HepG2 (cell line): ENCODE data around the gene SCYGR8. TPM values are rescaled to one million over a fixed set of nuclear protein-coding genes. Genes with fewer than 3 reads are reported as not detected.

Source experiments
- CCAR2 ChIP-seq: fragments of 200-400 bp; formaldehyde crosslinking; optimal IDR thresholded peaks from 2 replicates; pipeline ENCODE3; 2018; ENCODE audit warnings: low read depth, mild to moderate bottlenecking, low read length, moderate library complexity
- EP300 ChIP-seq, 3 experiments: sonication (generic) in 1 of 3; formaldehyde crosslinking in 1 of 3; IDR thresholded peaks; 2 replicates each; pipeline versions ENCODE4 v1.5.1 to v1.6.1; 2011 to 2020; ENCODE audit warnings: low read depth in 2 of 3, low read length in 2 of 3, borderline replicate concordance in 1 of 3, improper control_type of control experiment in 1 of 3, mild to moderate bottlenecking in 1 of 3, missing genetic modification reagents in 1 of 3, moderate library complexity in 1 of 3
- FOXA1 ChIP-seq, 2 experiments: fragments of 450-650 bp in 1 of 2; sonication (generic) in 1 of 2; formaldehyde crosslinking in 1 of 2; IDR thresholded peaks; 2 replicates each; pipeline versions ENCODE4 v1.4.0 to v1.6.1; 2016 to 2020; ENCODE audit warnings: missing genetic modification reagents in 1 of 2
- FOXA3 ChIP-seq: IDR thresholded peaks from 2 replicates; pipeline ENCODE4 v1.6.1; 2016; ENCODE audit warnings: missing genetic modification reagents, missing compliant biosample characterization
- HMG20B ChIP-seq: conservative IDR thresholded peaks from 2 replicates; pipeline ENCODE4 v1.6.1; 2016; ENCODE audit warnings: missing genetic modification reagents, missing compliant biosample characterization
- IRX3 ChIP-seq: sonication (generic); formaldehyde crosslinking; IDR thresholded peaks from 2 replicates; pipeline ENCODE4 v1.8.1; 2023; ENCODE audit warnings: mild to moderate bottlenecking, low read depth, missing genetic modification reagents, borderline replicate concordance
- MATR3 ChIP-seq: sonication (generic); formaldehyde crosslinking; IDR thresholded peaks from 2 replicates; pipeline ENCODE4 v1.4.0; 2020; ENCODE audit warnings: missing genetic modification reagents
- MZF1 ChIP-seq: sonication (generic); formaldehyde crosslinking; IDR thresholded peaks from 2 replicates; pipeline ENCODE4 v1.8.1; 2023; ENCODE audit warnings: mild to moderate bottlenecking, missing genetic modification reagents, borderline replicate concordance
- NFIC ChIP-seq: IDR thresholded peaks from 2 replicates; pipeline ENCODE4 v1.6.1; 2012; ENCODE audit warnings: mild to moderate bottlenecking, low read length, inconsistent platforms
- RCOR2 ChIP-seq: IDR thresholded peaks from 2 replicates; pipeline ENCODE4 v1.6.1; 2016; ENCODE audit warnings: missing biosample characterization, missing genetic modification reagents
- SAP130 ChIP-seq: IDR thresholded peaks from 2 replicates; pipeline ENCODE4 v1.6.1; 2016; ENCODE audit warnings: low read depth
- TAF1 ChIP-seq: sonication (generic); formaldehyde crosslinking; IDR thresholded peaks from 2 replicates; pipeline ENCODE4 v1.4.0; 2020; ENCODE audit warnings: missing genetic modification reagents
- TCF7 ChIP-seq: sonication (generic); IDR thresholded peaks from 2 replicates; pipeline ENCODE4 v1.6.1; 2016; ENCODE audit warnings: antibody characterized with exemption, low read depth
- ZEB1 ChIP-seq: IDR thresholded peaks from 2 replicates; pipeline ENCODE4 v1.6.1; 2012; ENCODE audit warnings: mild to moderate bottlenecking, low read depth, inconsistent platforms; ENCODE audit not compliant: insufficient replicate concordance
- ZKSCAN1 ChIP-seq: fragments of 150-350 bp; IDR thresholded peaks from 2 replicates; pipeline ENCODE4 v1.6.1; 2014; ENCODE audit warnings: low read length
- ZNF446 ChIP-seq: sonication (generic); formaldehyde crosslinking; IDR thresholded peaks from 2 replicates; pipeline ENCODE4 v1.5.0; 2020; ENCODE audit warnings: mild to moderate bottlenecking, missing genetic modification reagents
- ZNF775 ChIP-seq: sonication (generic); formaldehyde crosslinking; IDR thresholded peaks from 2 replicates; pipeline ENCODE4 v1.4.0; 2020; ENCODE audit warnings: missing genetic modification reagents, mild to moderate bottlenecking, moderate library complexity, borderline replicate concordance
- polyA plus RNA-seq, 8 experiments: library from polyadenylated mRNA; depleted of rRNA in 3 of 8; stranded (reverse) in 7 of 8; unstranded in 1 of 8; fragments of >200 nt; fragmentation: Illumina TruSeq in 4 of 8; extraction: Trizol in 4 of 8; gene quantifications; 2 replicates each; pipeline versions ENCODE4 v1.2.1 to v1.2.3, GENCODE V29; 2011 to 2016; ENCODE audit warnings: low read depth in 4 of 8, missing spikeins in 1 of 8, mixed read lengths in 1 of 8; ENCODE audit not compliant: insufficient read depth in 1 of 8
- total RNA-seq, 5 experiments: library from RNA; depleted of rRNA; stranded (reverse); fragments of >200 nt; fragmentation: Illumina TruSeq; extraction: Trizol; gene quantifications; 2 replicates each; pipeline ENCODE4 v1.2.3, GENCODE V29; 2016; ENCODE audit warnings: low read depth in 1 of 5
- TF ChIP-seq, protein P1 (sequence below): sonication (generic); formaldehyde crosslinking; IDR thresholded peaks from 2 replicates; pipeline ENCODE4 v1.5.1; 2020; ENCODE audit warnings: missing genetic modification reagents, mild to moderate bottlenecking, borderline replicate concordance
- TF ChIP-seq, protein P2 (sequence below): sonication (generic); formaldehyde crosslinking; IDR thresholded peaks from 2 replicates; pipeline ENCODE4 v1.5.0; 2020; ENCODE audit warnings: missing genetic modification reagents
- TF ChIP-seq, protein P3 (sequence below): sonication (generic); formaldehyde crosslinking; conservative IDR thresholded peaks from 2 replicates; pipeline ENCODE4 v1.8.0; 2022; ENCODE audit warnings: low read depth, missing genetic modification reagents
- TF ChIP-seq, protein P4 (sequence below): sonication (generic); formaldehyde crosslinking; IDR thresholded peaks from 2 replicates; pipeline ENCODE4 v1.8.0; 2022; ENCODE audit warnings: missing genetic modification reagents, mild to moderate bottlenecking, borderline replicate concordance
- TF ChIP-seq, protein P5 (sequence below): IDR thresholded peaks from 2 replicates; pipeline ENCODE4 v1.6.1; 2016; ENCODE audit warnings: low read depth
- TF ChIP-seq, protein P6 (sequence below): sonication (generic); formaldehyde crosslinking; IDR thresholded peaks from 2 replicates; pipeline ENCODE4 v1.4.0; 2020; ENCODE audit warnings: missing genetic modification reagents

Gene SCYGR8
- total and polyA plus RNA-seq, 2 of the 13 experiments (the other 11 are each of a cell fraction or from before 2014, with no cell fraction given) = not detected

DNA sequence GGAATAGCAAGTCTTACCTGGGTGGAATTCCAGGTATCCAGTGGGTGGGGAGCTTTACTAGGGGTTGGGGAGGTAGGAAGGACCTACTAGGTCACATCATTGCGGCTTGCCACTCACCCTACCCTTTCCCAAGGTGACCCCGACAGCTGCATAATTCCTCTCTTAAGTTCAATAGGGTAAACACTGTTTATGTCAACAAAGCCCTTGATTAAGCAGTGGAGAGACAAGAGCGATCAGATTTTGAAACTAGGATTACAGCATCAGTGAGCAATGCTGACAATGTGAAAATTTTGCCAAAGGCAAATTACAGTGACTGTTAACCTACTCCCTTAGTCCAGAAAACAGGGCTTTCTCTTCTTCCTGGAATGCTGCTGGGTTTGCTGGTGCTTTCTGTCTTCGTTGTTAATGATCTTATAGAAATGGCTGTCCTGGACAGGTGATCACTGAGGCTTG lies 42.4 kb upstream of the SCYGR8 start (continued):
- TF ChIP-seq TCF7 (0 out of 2 replicates have a peak, but pooled peaks have one; percentile 16), MZF1 (CRISPR knock-in tag) (no peak), ZNF446 (CRISPR knock-in tag) (no peak), IRX3 (CRISPR knock-in tag) (no peak), NFIC (no peak), ZEB1 (peak; percentile 25), EP300 (IDR thresholded peaks at IDR 0.05; ENCODE audit: low read depth in 2 of 2, low read length in 2 of 2) (peak in 1 of 2 experiments; percentile 31; a peak in 1 of 4 replicates), EP300 (CRISPR knock-in tag; IDR thresholded peaks at IDR 0.05; ENCODE audit: borderline replicate concordance) (no peak), ZNF775 (CRISPR knock-in tag) (no peak), HMG20B (CRISPR knock-in tag) (no peak), MATR3 (CRISPR knock-in tag) (no peak), TAF1 (CRISPR knock-in tag) (no peak), SAP130 (CRISPR knock-in tag) (no peak), ZKSCAN1 (0 out of 2 replicates have a peak, but pooled peaks have one; percentile 25), FOXA1 (IDR thresholded peaks at IDR 0.05) (no peak), FOXA1 (CRISPR knock-in tag; IDR thresholded peaks at IDR 0.05) (peak; percentile 70), FOXA3 (CRISPR knock-in tag) (peak; percentile 69), CCAR2 (no peak), RCOR2 (CRISPR knock-in tag) (no peak)
- TF ChIP-seq, protein P1, sequence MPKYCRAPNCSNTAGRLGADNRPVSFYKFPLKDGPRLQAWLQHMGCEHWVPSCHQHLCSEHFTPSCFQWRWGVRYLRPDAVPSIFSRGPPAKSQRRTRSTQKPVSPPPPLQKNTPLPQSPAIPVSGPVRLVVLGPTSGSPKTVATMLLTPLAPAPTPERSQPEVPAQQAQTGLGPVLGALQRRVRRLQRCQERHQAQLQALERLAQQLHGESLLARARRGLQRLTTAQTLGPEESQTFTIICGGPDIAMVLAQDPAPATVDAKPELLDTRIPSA (CRISPR knock-in tag) = no peak
- TF ChIP-seq, protein P2, sequence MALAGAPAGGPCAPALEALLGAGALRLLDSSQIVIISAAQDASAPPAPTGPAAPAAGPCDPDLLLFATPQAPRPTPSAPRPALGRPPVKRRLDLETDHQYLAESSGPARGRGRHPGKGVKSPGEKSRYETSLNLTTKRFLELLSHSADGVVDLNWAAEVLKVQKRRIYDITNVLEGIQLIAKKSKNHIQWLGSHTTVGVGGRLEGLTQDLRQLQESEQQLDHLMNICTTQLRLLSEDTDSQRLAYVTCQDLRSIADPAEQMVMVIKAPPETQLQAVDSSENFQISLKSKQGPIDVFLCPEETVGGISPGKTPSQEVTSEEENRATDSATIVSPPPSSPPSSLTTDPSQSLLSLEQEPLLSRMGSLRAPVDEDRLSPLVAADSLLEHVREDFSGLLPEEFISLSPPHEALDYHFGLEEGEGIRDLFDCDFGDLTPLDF (CRISPR knock-in tag) = no peak
- TF ChIP-seq, protein P3, sequence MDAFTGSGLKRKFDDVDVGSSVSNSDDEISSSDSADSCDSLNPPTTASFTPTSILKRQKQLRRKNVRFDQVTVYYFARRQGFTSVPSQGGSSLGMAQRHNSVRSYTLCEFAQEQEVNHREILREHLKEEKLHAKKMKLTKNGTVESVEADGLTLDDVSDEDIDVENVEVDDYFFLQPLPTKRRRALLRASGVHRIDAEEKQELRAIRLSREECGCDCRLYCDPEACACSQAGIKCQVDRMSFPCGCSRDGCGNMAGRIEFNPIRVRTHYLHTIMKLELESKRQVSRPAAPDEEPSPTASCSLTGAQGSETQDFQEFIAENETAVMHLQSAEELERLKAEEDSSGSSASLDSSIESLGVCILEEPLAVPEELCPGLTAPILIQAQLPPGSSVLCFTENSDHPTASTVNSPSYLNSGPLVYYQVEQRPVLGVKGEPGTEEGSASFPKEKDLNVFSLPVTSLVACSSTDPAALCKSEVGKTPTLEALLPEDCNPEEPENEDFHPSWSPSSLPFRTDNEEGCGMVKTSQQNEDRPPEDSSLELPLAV = no peak
- TF ChIP-seq, protein P4, sequence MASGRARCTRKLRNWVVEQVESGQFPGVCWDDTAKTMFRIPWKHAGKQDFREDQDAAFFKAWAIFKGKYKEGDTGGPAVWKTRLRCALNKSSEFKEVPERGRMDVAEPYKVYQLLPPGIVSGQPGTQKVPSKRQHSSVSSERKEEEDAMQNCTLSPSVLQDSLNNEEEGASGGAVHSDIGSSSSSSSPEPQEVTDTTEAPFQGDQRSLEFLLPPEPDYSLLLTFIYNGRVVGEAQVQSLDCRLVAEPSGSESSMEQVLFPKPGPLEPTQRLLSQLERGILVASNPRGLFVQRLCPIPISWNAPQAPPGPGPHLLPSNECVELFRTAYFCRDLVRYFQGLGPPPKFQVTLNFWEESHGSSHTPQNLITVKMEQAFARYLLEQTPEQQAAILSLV (CRISPR knock-in tag) = no peak
- TF ChIP-seq, protein P5, sequence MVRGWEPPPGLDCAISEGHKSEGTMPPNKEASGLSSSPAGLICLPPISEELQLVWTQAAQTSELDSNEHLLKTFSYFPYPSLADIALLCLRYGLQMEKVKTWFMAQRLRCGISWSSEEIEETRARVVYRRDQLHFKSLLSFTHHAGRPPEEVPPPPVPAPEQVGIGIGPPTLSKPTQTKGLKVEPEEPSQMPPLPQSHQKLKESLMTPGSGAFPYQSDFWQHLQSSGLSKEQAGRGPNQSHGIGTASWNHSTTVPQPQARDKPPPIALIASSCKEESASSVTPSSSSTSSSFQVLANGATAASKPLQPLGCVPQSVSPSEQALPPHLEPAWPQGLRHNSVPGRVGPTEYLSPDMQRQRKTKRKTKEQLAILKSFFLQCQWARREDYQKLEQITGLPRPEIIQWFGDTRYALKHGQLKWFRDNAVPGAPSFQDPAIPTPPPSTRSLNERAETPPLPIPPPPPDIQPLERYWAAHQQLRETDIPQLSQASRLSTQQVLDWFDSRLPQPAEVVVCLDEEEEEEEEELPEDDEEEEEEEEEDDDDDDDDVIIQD (CRISPR knock-in tag) = no peak
- TF ChIP-seq, protein P6, sequence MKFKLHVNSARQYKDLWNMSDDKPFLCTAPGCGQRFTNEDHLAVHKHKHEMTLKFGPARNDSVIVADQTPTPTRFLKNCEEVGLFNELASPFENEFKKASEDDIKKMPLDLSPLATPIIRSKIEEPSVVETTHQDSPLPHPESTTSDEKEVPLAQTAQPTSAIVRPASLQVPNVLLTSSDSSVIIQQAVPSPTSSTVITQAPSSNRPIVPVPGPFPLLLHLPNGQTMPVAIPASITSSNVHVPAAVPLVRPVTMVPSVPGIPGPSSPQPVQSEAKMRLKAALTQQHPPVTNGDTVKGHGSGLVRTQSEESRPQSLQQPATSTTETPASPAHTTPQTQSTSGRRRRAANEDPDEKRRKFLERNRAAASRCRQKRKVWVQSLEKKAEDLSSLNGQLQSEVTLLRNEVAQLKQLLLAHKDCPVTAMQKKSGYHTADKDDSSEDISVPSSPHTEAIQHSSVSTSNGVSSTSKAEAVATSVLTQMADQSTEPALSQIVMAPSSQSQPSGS (CRISPR knock-in tag) = peak; percentile 84
